ENCODE data around the gene RPN2. TPM values are rescaled to one million over a fixed set of nuclear protein-coding genes. Genes with fewer than 3 reads are reported as not detected.

Gene RPN2
- total RNA-seq, 3 donors from 2014 or later = 106 to 193 (median 127) TPM

DNA sequence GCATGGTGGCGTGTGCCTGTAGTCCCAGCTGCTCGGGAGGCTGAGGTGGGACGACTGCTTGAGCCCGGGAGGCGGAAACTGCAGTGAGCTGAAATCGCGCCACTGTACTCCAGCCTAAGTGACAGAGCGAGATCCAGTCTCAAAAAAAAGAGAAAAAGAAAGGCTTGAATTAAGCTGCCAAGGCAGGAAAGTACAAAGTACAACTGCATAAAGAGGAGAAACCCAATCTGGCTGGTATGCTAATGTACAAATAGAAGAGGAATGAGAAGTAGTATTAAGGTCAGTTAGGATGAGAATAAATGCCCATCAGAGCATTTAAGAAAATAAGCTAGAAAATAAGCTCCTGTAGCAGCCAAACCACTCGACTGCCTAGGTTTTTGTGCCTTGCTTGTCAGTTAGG is 23.1 kb upstream of the RPN2 start:
- no peaks in the 10 kb centered on the region for H3K9me3 ChIP-seq
- H3K36me3 ChIP-seq (ENCODE audit: low read depth) = no peaks in the 10 kb centered on the region
- no peak overlapping the region for H3K4me3 ChIP-seq
- no peaks in the 10 kb centered on the region for H3K4me1 ChIP-seq (ENCODE audit: low read depth)
- TF ChIP-seq, protein P1, sequence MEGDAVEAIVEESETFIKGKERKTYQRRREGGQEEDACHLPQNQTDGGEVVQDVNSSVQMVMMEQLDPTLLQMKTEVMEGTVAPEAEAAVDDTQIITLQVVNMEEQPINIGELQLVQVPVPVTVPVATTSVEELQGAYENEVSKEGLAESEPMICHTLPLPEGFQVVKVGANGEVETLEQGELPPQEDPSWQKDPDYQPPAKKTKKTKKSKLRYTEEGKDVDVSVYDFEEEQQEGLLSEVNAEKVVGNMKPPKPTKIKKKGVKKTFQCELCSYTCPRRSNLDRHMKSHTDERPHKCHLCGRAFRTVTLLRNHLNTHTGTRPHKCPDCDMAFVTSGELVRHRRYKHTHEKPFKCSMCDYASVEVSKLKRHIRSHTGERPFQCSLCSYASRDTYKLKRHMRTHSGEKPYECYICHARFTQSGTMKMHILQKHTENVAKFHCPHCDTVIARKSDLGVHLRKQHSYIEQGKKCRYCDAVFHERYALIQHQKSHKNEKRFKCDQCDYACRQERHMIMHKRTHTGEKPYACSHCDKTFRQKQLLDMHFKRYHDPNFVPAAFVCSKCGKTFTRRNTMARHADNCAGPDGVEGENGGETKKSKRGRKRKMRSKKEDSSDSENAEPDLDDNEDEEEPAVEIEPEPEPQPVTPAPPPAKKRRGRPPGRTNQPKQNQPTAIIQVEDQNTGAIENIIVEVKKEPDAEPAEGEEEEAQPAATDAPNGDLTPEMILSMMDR (IDR thresholded peaks at IDR 0.05) = no peak
- DNase-seq = no peak
- intact Hi-C loops (cut with DNase I, micrococcal nuclease) = no loop called here
- ATAC-seq = no peak

DNA sequence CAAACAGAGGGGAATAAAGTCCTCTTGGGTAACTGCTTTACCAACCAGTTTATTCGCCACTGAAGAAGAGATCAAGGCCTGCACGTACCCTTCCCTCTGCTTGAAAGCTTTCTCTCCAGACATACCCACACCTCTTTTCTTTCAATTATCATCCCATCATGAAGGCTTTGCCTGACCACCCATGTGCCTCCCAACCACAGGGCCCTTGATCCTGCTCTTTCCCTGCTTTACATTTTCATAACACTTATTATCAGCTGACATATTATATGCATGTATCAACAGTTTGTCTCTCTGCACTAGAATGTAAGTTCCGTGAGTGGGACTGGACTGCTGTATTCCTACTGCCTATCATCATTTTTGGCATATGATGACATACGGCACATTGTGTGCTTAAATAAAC is 20.9 kb upstream of the RPN2 start:
- intact Hi-C loops (cut with DNase I, micrococcal nuclease) = no loop called here
- no peaks in the 10 kb centered on the region for H3K4me1 ChIP-seq (ENCODE audit: low read depth)
- no peaks in the 10 kb centered on the region for H3K9me3 ChIP-seq
- ATAC-seq (no peak), DNase-seq (no peak)
- no peaks in the 10 kb centered on the region for H3K36me3 ChIP-seq (ENCODE audit: low read depth)
- TF ChIP-seq, protein P1 (IDR thresholded peaks at IDR 0.05) = no peak
- no peak overlapping the region for H3K4me3 ChIP-seq

DNA sequence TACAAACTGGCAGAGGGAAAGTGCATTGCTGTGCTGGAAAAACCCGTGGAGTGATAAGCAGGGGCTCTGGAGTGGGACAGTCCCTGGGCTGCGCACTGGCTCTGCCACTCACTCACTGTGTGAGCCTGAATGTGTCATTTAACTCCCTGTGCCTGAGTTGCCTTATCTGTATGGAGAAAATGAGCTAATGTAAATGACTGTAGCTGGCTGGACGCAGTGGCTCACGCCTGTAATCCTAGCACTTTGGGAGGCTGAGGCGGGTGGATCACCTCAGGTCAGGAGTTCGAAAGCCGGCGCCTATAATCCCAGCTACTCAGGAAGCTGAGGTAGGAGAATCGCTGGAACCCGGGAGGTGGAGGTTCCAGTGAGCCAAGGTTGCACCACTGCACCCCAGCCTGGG is 18.4 kb upstream of the RPN2 start:
- Histone ChIP-seq H3K36me3 (ENCODE audit: low read depth) (no peaks in the 10 kb centered on the region), H3K4me3 (no peak overlapping the region), H3K4me1 (ENCODE audit: low read depth) (no peaks in the 10 kb centered on the region), H3K9me3 (no peaks in the 10 kb centered on the region)
- ATAC-seq = no peak
- TF ChIP-seq, protein P1 (IDR thresholded peaks at IDR 0.05) = no peak
- intact Hi-C loops (cut with DNase I, micrococcal nuclease) = no loop called here
- no peak for DNase-seq

DNA sequence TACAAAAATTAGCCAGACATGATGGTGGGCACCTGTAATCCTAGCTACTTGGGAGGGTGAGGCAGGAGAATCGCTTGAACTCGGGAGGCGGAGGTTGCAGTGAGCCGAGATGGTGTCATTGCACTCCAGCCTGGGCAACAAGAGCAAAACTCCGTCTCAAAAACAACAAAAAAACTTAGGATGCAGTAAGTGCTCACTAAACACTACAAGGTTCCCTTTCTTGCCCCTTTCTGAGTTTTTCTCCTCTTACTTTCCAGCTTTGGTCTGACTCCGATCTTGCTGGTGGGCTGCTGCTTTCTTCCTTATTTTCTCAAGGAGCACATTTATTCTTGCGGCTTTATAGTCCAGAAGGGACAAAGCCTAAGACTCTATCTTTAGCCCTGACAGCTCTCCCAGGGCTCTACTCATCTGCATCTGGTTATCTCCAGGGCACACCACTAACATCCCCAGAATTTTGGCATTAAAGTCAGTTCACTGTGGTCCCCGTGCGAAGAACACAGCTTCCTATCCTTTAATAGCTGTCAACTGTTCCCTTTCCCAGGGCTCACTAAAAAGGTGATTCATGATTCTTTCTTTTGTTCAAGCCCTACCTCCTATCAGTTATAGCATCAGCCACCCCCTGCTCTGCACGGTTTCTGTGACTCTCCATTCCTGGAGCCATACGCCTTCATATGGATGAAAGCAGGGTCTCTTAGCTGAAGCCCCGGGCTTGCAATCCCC is 17.1 kb upstream of the RPN2 start:
- intact Hi-C loops (cut with DNase I, micrococcal nuclease) = no loop called here
- ATAC-seq (no peak), DNase-seq (no peak)
- Histone ChIP-seq H3K4me1 (ENCODE audit: low read depth) (no peaks in the 10 kb centered on the region), H3K36me3 (ENCODE audit: low read depth) (no peaks in the 10 kb centered on the region), H3K9me3 (no peaks in the 10 kb centered on the region), H3K4me3 (no peak overlapping the region)
- TF ChIP-seq, protein P1 (IDR thresholded peaks at IDR 0.05) = no peak

DNA sequence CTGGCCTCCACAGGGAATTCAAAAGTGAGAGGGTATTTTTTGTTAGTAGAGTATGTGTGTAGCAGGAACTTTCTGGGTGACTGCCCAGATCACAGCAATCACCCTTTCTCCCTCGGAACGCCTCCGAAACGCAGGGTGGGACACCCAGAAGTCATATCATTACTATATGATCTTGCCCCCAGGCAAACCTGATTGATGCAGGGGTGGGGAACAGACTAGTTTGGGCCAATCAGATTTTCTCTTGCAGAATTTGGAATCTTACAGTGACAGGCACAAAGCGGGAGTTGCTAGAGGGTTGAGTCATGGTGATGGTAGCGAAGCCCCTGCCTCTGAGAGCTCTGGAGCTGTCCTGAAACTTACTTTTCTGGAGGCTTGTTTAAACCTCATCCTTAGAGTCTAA is 16.5 kb upstream of the RPN2 start:
- no peaks in the 10 kb centered on the region for H3K4me1 ChIP-seq (ENCODE audit: low read depth)
- DNase-seq = no peak
- no peaks in the 10 kb centered on the region for H3K36me3 ChIP-seq (ENCODE audit: low read depth)
- TF ChIP-seq, protein P1 (IDR thresholded peaks at IDR 0.05) = no peak
- intact Hi-C loops (cut with DNase I, micrococcal nuclease) = no loop called here
- H3K4me3 ChIP-seq = no peak overlapping the region
- ATAC-seq = no peak
- H3K9me3 ChIP-seq = no peaks in the 10 kb centered on the region

All from mucosa of descending colon (tissue), 3 donors.